Psoas muscle (tissue), 8 donors: Measurements from ENCODE around the gene EAPP. TPM values are rescaled to one million over a fixed set of nuclear protein-coding genes. Genes with fewer than 3 reads are reported as not detected.

Experiments used
- ATAC-seq, 4 donors: fragments of 200-7000 bp; cut with Tn5 transposase; one replicate each; pipeline ENCODE4 v1.9.1; 2020; ENCODE audit warnings: moderate library complexity in 3 of 4, mild to moderate bottlenecking in 2 of 4
- DNase-seq, 2 donors: peaks; one replicate each; pipeline ENCODE4 v3.0.0-alpha.2; 2020
- H3K27ac ChIP-seq: fragments of 200-600 bp; one replicate; pipeline ENCODE4 v1.8.0; 2022
- H3K27me3 ChIP-seq, 3 donors: fragments of 200-600 bp in 1 of 3; one replicate each; pipeline versions ENCODE4 v1.6.1 to v1.8.0; 2013 to 2022; ENCODE audit warnings: low read length in 2 of 3, mild to moderate bottlenecking in 2 of 3, moderate library complexity in 1 of 3; ENCODE audit not compliant: insufficient read depth in 3 of 3
- H3K36me3 ChIP-seq, 2 donors: fragments of 200-600 bp in 1 of 2; one replicate each; pipeline versions ENCODE4 v1.6.1 to v1.8.0; 2013 to 2022; ENCODE audit warnings: low read depth in 1 of 2, mild to moderate bottlenecking in 1 of 2, moderate library complexity in 1 of 2; ENCODE audit not compliant: insufficient read depth in 1 of 2
- H3K4me1 ChIP-seq: fragments of 200-600 bp; one replicate; pipeline ENCODE4 v1.8.0; 2022
- H3K4me3 ChIP-seq: fragments of 200-600 bp; one replicate; pipeline ENCODE4 v1.8.0; 2022; ENCODE audit warnings: mild to moderate bottlenecking
- H3K9me3 ChIP-seq: fragments of 200-600 bp; one replicate; pipeline ENCODE4 v1.8.0; 2022
- CTCF ChIP-seq: fragments of 200-600 bp; IDR thresholded peaks from one replicate; pipeline ENCODE4 v1.8.0; 2022; ENCODE audit warnings: antibody characterized with exemption
- WGBS, 3 donors: extraction: QIAGEN DNeasy Blood & Tissue Kit; methylation state at CpG; one replicate each; pipeline versions ENCODE4 v1.1.6 to v1.1.7; 2013; 5-methylcytosine and 5-hydroxymethylcytosine counted together
- intact Hi-C, 2 donors: fragments of 100-400 bp; cut with DNase I; formaldehyde crosslinking; loops; one replicate each; pipeline versions ENCODE4 v1.11.0 to v1.14.2; 2022
- polyA plus RNA-seq, 3 donors: library from polyadenylated mRNA; stranded (reverse); fragments of 200-250 nt; gene quantifications; one replicate each; pipeline ENCODE4 v1.2.3, GENCODE V29; 2013
- total RNA-seq, 4 donors: library from RNA; stranded (reverse); fragmentation: NEBNext Ultra II Directional in 2 of 4; extraction: Animal tissue kit (Norgen Biotek cat#: 25700) in 2 of 4; gene quantifications; one replicate each; pipeline versions ENCODE4 v1.2.1 to v1.2.4, GENCODE V29; 2021 to 2023
- donor health status: healthy with polysubstance abuse.
- donor health status: DM: no; HTN: no; CAD: no; lungs with moderate emphysema.
- donor health status: Bipolar disorder and iron deficiency.
- donor health status: healthy.
- donor health status: DM: yes; HTN: yes; CAD: no.
- donor health status: DM: no; HTN: no; CAD: no.
- donor health status: DM: no; HTN: no; CAD: no.
- donor health status: DM: yes; HTN: yes; CAD: no.

The EAPP gene
- total and polyA plus RNA-seq, 7 donors: 16.5 to 30.1 (median 22.9) TPM

GRCh38 chr14:34496679-34497513 lies 42.6 kb downstream of the EAPP start:
- Histone ChIP-seq H3K4me1 (peaks cover 15% of the 10 kb centered on the region), H3K36me3 (no peaks in the 10 kb centered on the region), H3K4me3 (peak overlapping the region; percentile 41), H3K27ac (peak overlapping the region; percentile 82), H3K27me3 (no peaks in the 10 kb centered on the region), H3K9me3 (no peaks in the 10 kb centered on the region)
- intact Hi-C loops: loop anchor here in 1 of 2 donors (10.0 kb wide), 1 partner anchor 162 kb away; no protein-coding TSS in a partner anchor
- peak; percentile 95 to 97 (median 96) for ATAC-seq
- peak; percentile 18 for TF ChIP-seq CTCF
- DNase-seq: peak; percentile 85 to 90
- 18 to 32% (median 27%) methylated on average over 14 of the region's 14 CpGs for WGBS, 3 donors

- intact Hi-C loops: loop anchor here in 1 of 2 donors (10.0 kb wide), 1 partner anchor 161 kb away; no protein-coding TSS in a partner anchor
- Histone ChIP-seq H3K4me1 (peaks cover 15% of the 10 kb centered on the region), H3K27me3 (no peaks in the 10 kb centered on the region), H3K9me3 (no peaks in the 10 kb centered on the region), H3K36me3 (no peaks in the 10 kb centered on the region), H3K4me3 (peak overlapping the region; percentile 41), H3K27ac (peak overlapping the region; percentile 82)
- DNase-seq (peak; percentile 71 to 79), ATAC-seq (peak in 3 of 4 donors; percentile 9 to 28 (median 9))
- no peak for TF ChIP-seq CTCF
- 52 to 85% (median 63%) methylated on average over 11 of the region's 11 CpGs for WGBS, 3 donors
Measured at GRCh38 chr14:34496007-34496678, 43.4 kb downstream of the EAPP start.

- intact Hi-C loops: no loop called here
- H3K27ac ChIP-seq: no peak overlapping the region
Measured at GRCh38 chr14:34489324-34489723, 50.2 kb downstream of the EAPP start.

GRCh38 chr14:34488528-34488927 lies 51.0 kb downstream of the EAPP start:
- Histone ChIP-seq H3K27ac (no peak overlapping the region), H3K4me3 (no peak overlapping the region), H3K9me3 (no peaks in the 10 kb centered on the region), H3K36me3 (no peaks in the 10 kb centered on the region), H3K4me1 (no peaks in the 10 kb centered on the region), H3K27me3 (no peaks in the 10 kb centered on the region)
- ATAC-seq (no peak), DNase-seq (no peak)
- 96 to 98% (median 97%) methylated on average over 7 of the region's 7 CpGs for WGBS, 3 donors
- intact Hi-C loops: no loop called here
- no peak for TF ChIP-seq CTCF

More at GRCh38 chr14:34489324-34489723, 50.2 kb downstream of the EAPP start:
- DNase-seq (no peak), ATAC-seq (no peak)
- 22 to 37% (median 31%) methylated on average over 1 of the region's 1 CpG for WGBS, 3 donors
- Histone ChIP-seq H3K4me1 (no peaks in the 10 kb centered on the region), H3K27me3 (no peaks in the 10 kb centered on the region), H3K9me3 (no peaks in the 10 kb centered on the region), H3K36me3 (no peaks in the 10 kb centered on the region), H3K4me3 (no peak overlapping the region)
- no peak for TF ChIP-seq CTCF
